Measurements from ENCODE around the gene GBE1. TPM values are rescaled to one million over a fixed set of nuclear protein-coding genes. Genes with fewer than 3 reads are reported as not detected.
A peak's percentile ranks its signal among the peaks of the same experiment; 100 is the strongest.

GBE1 gene
- total and polyA plus RNA-seq, 11 donors = 32.3 to 204 (median 95.9) TPM

- Histone ChIP-seq H3K27ac (peak overlapping the region in 10 of 12 donors; percentile 2 to 85 (median 48)), H3K36me3 (no peaks in the 10 kb centered on the region), H3K4me3 (no peak overlapping the region), H3K9me3 (no peaks in the 10 kb centered on the region), H3K27me3 (no peaks in the 10 kb centered on the region), H3K4me1 (peaks cover 5 to 65% (median 46%) of the 10 kb centered on the region in 12 donors)
- intact Hi-C loops (cut with DNase I) = loop anchor here in 1 of 10 donors (5.0 kb wide), 1 partner anchor 33 kb away; no protein-coding TSS in a partner anchor
- 37 to 72% (median 61%) methylated on average over 1 of the region's 1 CpG for WGBS, 4 donors
- ATAC-seq = no peak
- no peak for TF ChIP-seq CTCF (IDR thresholded peaks at IDR 0.05)
- no peak for TF ChIP-seq POLR2A (IDR thresholded peaks at IDR 0.05)
- no peak for DNase-seq
Measured at GRCh38 chr3:81740731-81741130, 20.7 kb downstream of the GBE1 start.

- DNase-seq (no peak), ATAC-seq (peak in 2 of 4 donors; percentile 24 to 25)
- TF ChIP-seq CTCF (IDR thresholded peaks at IDR 0.05) = no peak
- TF ChIP-seq POLR2A (IDR thresholded peaks at IDR 0.05) = no peak
- intact Hi-C loops (cut with DNase I) = no loop called here
- Histone ChIP-seq H3K9me3 (no peaks in the 10 kb centered on the region), H3K27ac (no peak overlapping the region), H3K27me3 (no peaks in the 10 kb centered on the region), H3K4me3 (no peak overlapping the region), H3K36me3 (no peaks in the 10 kb centered on the region), H3K4me1 (peaks cover 0 to 36% (median 12%) of the 10 kb centered on the region in 12 donors)
- WGBS, 4 donors = 64 to 83% (median 77%) methylated on average over 5 of the region's 5 CpGs
Measured at GRCh38 chr3:81735334-81735733, 26.1 kb downstream of the GBE1 start.

GRCh38 chr3:81734742-81735141 is 26.7 kb downstream of the GBE1 start:
- H3K27ac ChIP-seq = no peak overlapping the region
- 88 to 92% (median 89%) methylated on average over 1 of the region's 1 CpG for WGBS, 4 donors
- intact Hi-C loops (cut with DNase I) = no loop called here
- no peak for TF ChIP-seq POLR2A (IDR thresholded peaks at IDR 0.05)
- no peak for TF ChIP-seq CTCF (IDR thresholded peaks at IDR 0.05)
- H3K27me3 ChIP-seq = no peaks in the 10 kb centered on the region
- H3K9me3 ChIP-seq = no peaks in the 10 kb centered on the region
- H3K4me3 ChIP-seq = no peak overlapping the region
- ATAC-seq = no peak
- H3K4me1 ChIP-seq = peaks cover 0 to 31% (median 9%) of the 10 kb centered on the region in 12 donors
- no peaks in the 10 kb centered on the region for H3K36me3 ChIP-seq
- no peak for DNase-seq

- TF ChIP-seq CTCF (IDR thresholded peaks at IDR 0.05) (no peak), POLR2A (IDR thresholded peaks at IDR 0.05) (no peak)
- Histone ChIP-seq H3K9me3 (no peaks in the 10 kb centered on the region), H3K27me3 (no peaks in the 10 kb centered on the region), H3K4me1 (peaks cover 0 to 46% (median 14%) of the 10 kb centered on the region in 12 donors), H3K4me3 (no peak overlapping the region), H3K27ac (no peak overlapping the region), H3K36me3 (no peaks in the 10 kb centered on the region)
- 77 to 88% (median 85%) methylated on average over 4 of the region's 4 CpGs for WGBS, 4 donors
- no peak for DNase-seq
- ATAC-seq = no peak
- intact Hi-C loops (cut with DNase I) = no loop called here
Measured at GRCh38 chr3:81732642-81733041, 28.8 kb downstream of the GBE1 start.
